ENCODE results near the gene GRIN2A.

The GRIN2A gene

DNA sequence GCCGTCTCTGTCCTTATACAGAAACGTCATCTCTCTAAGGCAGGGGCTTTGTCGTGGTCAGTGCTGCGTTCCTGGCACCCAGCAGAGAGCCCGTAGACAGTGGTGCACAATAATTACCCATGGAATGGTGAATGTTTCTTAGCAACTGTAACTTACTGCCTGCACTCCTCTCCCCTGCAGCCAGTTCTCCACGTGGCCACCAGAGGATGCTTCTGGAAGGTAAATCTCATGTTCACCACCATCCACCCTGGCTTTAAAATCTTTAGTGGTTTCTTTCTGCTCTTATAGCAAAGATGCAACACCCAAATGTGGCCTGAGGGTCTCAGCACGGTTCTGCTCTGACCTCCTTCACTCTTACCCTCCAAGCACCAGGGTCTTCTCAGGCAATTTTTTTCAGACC, 150.8 kb downstream of the GRIN2A start:
- DNase-seq (ENCODE audit: low read depth), result no peak

- DNase-seq (ENCODE audit: low read depth), result no peak
These were observed 153.6 kb downstream of the GRIN2A start for GRCh38 chr16:10028644-10029043.

- DNase-seq (ENCODE audit: low read depth), result no peak
These were observed 154.7 kb downstream of the GRIN2A start for GRCh38 chr16:10027553-10027952.

GRCh38 chr16:10026593-10026992, 155.6 kb downstream of the GRIN2A start:
- DNase-seq (ENCODE audit: low read depth), result no peak

DNA sequence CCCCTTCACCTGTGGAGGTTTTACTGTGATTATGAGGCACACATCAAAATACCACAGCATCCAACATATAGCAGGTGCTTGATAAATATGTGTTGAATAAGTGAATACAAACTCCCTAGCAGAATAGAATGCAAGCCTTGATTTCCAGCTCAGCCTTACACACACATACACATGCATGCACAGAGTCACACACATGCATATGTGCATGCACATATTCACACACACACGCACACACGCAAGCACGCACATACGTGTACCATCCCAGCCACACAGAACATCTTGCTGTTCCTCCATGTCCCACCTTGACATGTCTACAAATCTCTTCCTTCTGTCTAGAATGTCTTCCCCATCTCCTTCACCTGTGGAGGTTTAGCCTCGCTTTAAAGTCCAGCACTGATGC, 160.1 kb downstream of the GRIN2A start:
- no peak for DNase-seq (ENCODE audit: low read depth)

GRCh38 chr16:10020866-10021265, 161.4 kb downstream of the GRIN2A start:
- no peak for DNase-seq (ENCODE audit: low read depth)

- no peak for DNase-seq (ENCODE audit: low read depth)
These were observed 165.5 kb downstream of the GRIN2A start for GRCh38 chr16:10016752-10017151.

GRCh38 chr16:10015397-10015796, 166.8 kb downstream of the GRIN2A start:
- no peak for DNase-seq (ENCODE audit: low read depth)

- DNase-seq (ENCODE audit: low read depth), result no peak
These were observed 168.5 kb downstream of the GRIN2A start for GRCh38 chr16:10013774-10014173.

DNA sequence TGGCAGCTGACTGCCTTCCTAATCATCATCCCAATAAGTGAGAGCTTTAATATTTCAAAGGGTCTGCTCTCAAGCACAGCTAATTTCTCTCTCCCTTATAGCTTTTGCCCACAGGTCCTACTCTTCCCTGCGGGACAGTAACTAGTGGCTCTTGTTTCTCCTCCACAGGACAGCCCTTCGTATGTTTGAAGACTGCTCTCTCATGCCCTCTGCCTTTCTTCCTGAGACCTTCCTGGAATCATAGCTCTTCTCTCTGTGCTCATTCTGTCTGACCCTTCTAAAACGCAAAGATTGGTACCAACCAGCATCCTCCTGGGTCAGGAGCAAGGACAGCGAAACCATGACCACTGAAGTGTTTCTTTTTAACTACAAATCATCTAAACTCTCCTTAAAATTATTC, 168.9 kb downstream of the GRIN2A start:
- DNase-seq (ENCODE audit: low read depth), result no peak

DNA sequence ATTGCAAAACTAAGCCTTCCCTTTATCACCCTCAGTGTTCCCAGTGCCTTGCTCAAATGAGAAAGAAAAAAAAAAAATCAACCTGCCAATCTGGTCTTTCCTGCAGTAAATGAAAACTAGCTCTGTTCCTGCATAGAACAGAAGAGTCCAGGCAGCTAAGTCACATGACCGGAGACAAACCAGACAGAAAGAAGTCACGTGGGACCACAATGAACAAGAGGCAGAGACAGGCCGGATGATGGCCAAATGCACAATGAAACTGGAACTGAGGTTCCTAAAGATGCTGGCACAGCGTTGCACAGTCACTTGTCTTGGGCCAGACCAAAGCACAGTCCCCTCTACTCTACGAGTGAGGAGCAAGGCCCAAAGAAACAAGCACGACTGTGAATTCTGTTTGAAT, 172.5 kb downstream of the GRIN2A start:
- DNase-seq (ENCODE audit: low read depth), result no peak

- no peak for DNase-seq (ENCODE audit: low read depth)
These were observed 178.7 kb downstream of the GRIN2A start for GRCh38 chr16:10003486-10003885.

- DNase-seq (ENCODE audit: low read depth), result no peak
These were observed 180.9 kb downstream of the GRIN2A start for GRCh38 chr16:10001258-10001775.

- no peak for DNase-seq (ENCODE audit: low read depth)
These were observed 186.0 kb downstream of the GRIN2A start for GRCh38 chr16:9996221-9996620.

DNA sequence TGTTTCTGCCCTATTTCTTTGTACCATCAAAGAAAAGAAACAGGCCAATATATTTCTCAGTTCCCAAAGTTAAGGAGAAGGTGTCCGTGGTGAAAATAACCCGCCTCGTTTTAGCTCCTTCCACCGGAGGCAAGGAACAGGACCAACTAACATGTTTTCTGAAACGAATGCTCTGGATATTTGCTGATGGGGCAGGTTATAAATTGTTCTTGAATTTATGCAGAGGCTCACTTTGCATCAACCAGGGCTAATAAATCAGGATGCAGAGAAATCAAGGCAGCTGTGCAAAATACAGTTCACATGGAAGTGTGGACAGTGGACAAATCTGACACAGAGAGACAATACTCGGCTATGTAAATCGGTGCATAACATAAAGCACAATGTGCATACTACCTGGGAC, 189.8 kb downstream of the GRIN2A start:
- DNase-seq (ENCODE audit: low read depth), result no peak

GRCh38 chr16:9980981-9981380, 201.2 kb downstream of the GRIN2A start:
- DNase-seq (ENCODE audit: low read depth), result no peak

DNA sequence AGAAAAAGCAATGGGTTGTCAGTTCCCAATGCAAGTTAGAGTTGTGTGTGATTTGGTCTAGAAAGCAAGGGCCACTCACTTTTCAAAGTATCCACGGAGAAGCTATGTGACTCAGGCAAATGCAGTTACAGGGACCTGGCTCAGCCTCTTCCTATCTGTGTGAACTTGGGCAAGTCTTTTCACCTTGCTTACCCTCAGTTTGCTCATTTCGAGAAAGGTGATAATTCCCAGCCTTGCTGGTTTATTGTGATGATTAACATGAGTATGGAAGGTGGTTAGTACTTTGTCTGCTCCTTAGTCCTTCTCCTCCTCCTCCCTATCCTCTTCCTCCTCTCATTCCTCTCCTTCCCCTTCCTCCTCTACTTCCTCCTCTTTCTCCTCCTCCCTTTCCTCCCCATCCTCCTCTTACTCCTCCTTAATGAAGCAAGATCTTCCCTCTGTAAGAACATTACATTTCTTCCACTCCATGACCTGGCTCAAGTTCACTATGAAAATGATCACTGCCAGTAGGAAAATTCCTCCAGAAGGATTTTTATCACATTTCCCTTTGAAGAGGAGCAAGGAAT, 204.0 kb downstream of the GRIN2A start:
- no peak for DNase-seq (ENCODE audit: low read depth)

GRCh38 chr16:9977333-9977897, 204.8 kb downstream of the GRIN2A start:
- no peak for DNase-seq (ENCODE audit: low read depth)

GRCh38 chr16:9976601-9977000, 205.6 kb downstream of the GRIN2A start:
- DNase-seq (ENCODE audit: low read depth), result no peak

DNA sequence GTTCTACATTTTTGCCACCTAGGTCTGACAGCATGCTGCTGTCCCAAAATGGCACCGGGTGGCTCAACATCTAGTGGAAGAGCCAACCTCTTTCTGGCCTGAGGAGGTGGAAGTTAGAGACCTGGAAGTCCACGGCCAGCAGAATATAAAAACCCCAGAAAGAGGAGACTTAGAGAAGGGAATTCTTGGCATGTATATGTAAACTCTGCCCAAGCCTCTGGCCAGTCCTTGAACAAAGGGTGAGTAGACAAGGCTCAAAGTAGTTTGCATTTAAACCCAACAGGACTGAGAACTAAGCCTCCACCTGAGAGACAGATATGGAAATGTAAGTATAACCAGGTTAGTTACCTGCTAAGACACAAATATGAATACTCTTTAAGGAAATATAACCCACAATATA, 210.3 kb downstream of the GRIN2A start:
- DNase-seq (ENCODE audit: low read depth), result no peak

DNA sequence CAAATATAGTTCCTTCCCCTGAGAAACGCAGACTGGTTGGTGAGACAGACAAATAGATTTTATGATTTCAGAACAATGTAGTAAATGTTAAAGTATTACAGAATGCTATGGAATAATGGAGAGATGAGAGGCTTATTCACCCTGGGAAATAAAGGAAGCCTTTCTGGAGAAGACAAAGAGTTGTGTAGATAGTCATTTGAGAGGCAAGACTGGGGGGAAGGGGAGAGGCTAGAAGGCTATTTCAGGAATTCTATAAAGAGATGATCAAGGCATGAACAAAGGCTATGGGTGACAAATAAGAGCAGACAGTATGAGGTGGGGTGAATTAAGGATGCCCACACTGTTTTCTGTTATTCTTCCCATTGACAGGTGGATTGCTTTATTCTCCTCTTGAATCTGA, 211.4 kb downstream of the GRIN2A start:
- no peak for DNase-seq (ENCODE audit: low read depth)

DNA sequence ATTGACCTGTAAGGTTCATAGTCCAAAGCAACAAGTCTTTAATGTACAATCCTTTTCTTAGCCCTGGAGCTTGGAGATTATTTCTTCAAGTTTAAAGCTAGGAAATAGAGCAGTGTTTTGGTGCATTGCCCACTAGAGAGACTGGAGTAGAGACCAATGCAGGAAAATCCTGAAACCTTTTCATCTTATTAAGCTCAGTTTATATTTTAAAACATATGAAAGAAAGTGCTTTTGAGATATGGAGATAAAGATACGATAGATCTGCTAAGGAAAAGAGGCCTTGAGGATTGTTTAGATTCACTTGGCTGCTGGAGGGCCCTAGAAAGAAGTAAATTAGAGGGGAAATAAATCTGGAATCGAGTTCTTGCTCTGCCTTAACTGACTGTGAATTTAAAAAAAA, 212.0 kb downstream of the GRIN2A start:
- DNase-seq (ENCODE audit: low read depth), result no peak

- DNase-seq (ENCODE audit: low read depth), result no peak
These were observed 212.6 kb downstream of the GRIN2A start for GRCh38 chr16:9969580-9969979.

DNA sequence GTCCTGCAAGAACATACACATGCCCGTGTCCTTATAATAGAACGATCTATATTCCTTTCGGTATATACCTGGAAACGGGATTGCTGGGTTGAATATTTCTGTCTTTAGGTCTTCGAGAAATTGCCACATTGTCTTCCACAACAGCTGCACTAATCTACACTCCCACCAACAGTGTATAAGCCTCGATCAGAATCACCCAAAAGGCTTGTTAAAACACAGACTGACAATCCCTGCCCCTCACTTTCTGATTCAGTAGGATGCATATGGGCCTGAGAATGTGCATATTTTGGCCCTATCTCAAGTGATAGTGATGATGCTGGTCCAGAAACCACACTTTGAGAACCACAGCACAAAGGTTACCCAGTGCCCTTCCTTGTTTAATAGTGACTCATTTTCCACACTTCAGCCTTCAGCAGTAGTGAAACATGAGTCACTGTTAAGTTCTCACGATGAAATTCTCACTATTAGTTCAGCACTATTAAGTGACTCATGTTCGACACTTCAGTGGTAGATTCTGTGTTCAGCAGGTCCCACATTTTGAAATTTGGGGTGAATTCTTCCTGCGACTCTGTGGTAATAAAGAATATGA, 215.6 kb downstream of the GRIN2A start:
- DNase-seq (ENCODE audit: low read depth), result no peak

Measured in activated T-helper 9 cell treated with anti-CD3 and anti-CD28 coated beads, Interleukin-2, amount 50 U/mL, for 16 hours (primary cell).